OCI-LY1 (cell line): ENCODE data around the gene FAF1.

Experiments
- EZH2 ChIP-seq: fragments of 200-600 bp; sonication (generic), shearing (Covaris generic); IDR thresholded peaks from 2 replicates; pipeline ENCODE4 v1.8.0; 2017; ENCODE audit warnings: borderline replicate concordance, mixed run types, mild to moderate bottlenecking, antibody characterized with exemption, low read length, moderate library complexity, mixed read lengths
- TF ChIP-seq, protein P1 (sequence below): fragments of 200-600 bp; sonication (generic), shearing (Covaris generic); IDR thresholded peaks from 2 replicates; pipeline ENCODE4 v1.5.1; 2017; ENCODE audit warnings: mild to moderate bottlenecking, antibody characterized with exemption, low read length, moderate library complexity, mixed read lengths

DNA sequence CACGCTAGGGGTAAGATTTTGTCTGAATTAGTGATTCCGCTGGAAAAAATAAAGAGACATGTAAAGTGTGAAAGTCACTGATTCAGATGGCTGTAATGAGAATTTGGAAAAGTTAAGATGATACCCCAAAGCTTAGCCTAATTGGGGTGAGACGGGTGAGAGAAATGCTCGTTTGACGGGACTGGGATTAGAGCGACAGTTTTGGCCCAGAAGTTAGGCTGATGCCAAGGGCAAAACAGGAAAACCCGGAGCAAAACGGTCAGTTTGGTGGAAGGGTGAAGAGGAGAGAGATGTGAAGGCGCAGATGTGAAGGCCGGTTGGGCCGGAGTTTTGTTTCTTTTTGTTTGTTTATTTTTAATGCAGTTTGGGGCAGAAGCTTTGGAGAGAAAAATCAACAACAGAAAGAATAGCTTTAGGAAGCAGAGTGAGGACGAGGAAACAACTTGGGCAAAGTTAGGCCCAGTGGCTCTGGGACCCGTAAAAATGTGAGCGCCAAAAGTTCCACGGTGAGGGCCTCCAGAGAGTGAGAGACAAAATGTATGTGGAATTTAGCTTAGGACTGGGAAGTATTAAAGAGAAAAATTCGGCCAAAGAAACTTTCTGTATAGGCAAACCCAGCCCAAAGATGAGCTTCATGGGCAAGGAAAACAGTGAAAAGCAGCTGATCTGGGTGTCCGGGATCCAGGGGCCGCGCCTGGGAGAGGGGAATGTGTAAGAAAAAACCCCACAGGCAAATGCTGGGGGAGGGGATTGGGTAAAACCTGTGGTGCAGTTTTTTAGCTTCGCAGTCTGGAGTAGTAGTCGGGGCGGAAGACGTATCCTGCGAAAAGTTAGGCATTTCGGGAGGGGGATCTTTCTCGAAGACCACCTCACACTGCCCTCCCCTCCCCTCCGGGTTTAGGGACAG lies 538.0 kb downstream of the FAF1 start:
- TF ChIP-seq EZH2 = no peak
- TF ChIP-seq, protein P1, sequence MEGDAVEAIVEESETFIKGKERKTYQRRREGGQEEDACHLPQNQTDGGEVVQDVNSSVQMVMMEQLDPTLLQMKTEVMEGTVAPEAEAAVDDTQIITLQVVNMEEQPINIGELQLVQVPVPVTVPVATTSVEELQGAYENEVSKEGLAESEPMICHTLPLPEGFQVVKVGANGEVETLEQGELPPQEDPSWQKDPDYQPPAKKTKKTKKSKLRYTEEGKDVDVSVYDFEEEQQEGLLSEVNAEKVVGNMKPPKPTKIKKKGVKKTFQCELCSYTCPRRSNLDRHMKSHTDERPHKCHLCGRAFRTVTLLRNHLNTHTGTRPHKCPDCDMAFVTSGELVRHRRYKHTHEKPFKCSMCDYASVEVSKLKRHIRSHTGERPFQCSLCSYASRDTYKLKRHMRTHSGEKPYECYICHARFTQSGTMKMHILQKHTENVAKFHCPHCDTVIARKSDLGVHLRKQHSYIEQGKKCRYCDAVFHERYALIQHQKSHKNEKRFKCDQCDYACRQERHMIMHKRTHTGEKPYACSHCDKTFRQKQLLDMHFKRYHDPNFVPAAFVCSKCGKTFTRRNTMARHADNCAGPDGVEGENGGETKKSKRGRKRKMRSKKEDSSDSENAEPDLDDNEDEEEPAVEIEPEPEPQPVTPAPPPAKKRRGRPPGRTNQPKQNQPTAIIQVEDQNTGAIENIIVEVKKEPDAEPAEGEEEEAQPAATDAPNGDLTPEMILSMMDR = no peak
